Panc1 (cell line): Measurements from ENCODE around the gene EHBP1.

Source experiments
- CTCF ChIP-seq: fragments of 450-650 bp; IDR thresholded peaks from 2 replicates; pipeline ENCODE4 v1.5.1; 2017; ENCODE audit warnings: mild to moderate bottlenecking
- REST ChIP-seq, 2 experiments: IDR thresholded peaks; 2 replicates each; pipeline ENCODE4 v1.6.1; 2011 to 2012; ENCODE audit warnings: low read depth in 2 of 2, control low read depth in 1 of 2, low read length in 1 of 2, mild to moderate bottlenecking in 1 of 2, moderate library complexity in 1 of 2; ENCODE audit not compliant: insufficient read depth in 1 of 2
- SIN3A ChIP-seq: IDR thresholded peaks from 2 replicates; pipeline ENCODE4 v1.6.1; 2012; ENCODE audit warnings: low read depth, mild to moderate bottlenecking, low read length, moderate library complexity, borderline replicate concordance; ENCODE audit not compliant: insufficient read depth

- TF ChIP-seq SIN3A (no peak), CTCF (no peak), REST (IDR thresholded peaks at IDR 0.05; ENCODE audit: insufficient read depth in 1 of 2, low read depth in 2 of 2, low read length in 1 of 2) (no peak)
Observed at GRCh38 chr2:62783679-62784078, 78.2 kb downstream of the EHBP1 start.
